OCI-LY3 (cell line): ENCODE results near the gene CAMK1D.

ENCODE experiments used
- EZH2phosphoT487 ChIP-seq: fragments of 200-600 bp; shearing (Covaris generic); IDR thresholded peaks from 2 replicates; pipeline ENCODE4 v1.6.1; 2018; ENCODE audit warnings: antibody characterized with exemption, mixed run types, low read depth
- TF ChIP-seq, protein P1 (sequence below): fragments of 200-600, 300-600 bp; sonication (generic); IDR thresholded peaks from 2 replicates; pipeline ENCODE4 v1.5.1; 2014; ENCODE audit warnings: antibody characterized with exemption, low read length, low read depth

DNA sequence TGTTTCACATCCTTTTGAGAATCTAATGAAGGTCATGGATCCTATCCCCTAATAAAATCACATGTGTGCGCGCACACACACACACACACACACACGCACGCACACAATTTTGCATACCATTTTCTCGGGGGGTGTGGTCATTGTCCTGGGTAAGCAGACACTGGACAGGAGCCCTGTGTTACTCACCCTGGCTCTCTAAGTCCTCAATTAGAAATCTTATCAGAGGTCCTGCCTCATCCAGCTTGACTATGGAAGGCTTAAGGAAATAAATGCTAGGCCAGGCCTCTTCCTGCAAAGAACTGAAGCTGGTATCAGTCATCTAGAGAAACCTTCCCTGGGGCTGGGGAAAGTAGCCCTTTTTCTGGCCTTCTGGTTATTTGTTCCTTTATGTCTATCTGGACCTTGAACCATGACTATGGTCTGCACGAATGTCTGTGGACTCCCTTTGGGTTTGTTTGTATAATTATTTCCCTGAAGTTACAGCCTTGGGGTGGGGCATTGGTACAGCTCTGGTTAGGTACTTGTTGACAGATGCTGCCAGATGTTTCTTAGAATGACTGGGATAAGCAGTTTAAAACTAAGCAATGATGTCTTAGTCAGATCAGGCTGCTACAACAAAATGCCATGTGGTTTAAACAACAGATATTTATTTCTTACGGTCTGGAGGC is 443.7 kb downstream of the CAMK1D start:
- TF ChIP-seq, protein P1, sequence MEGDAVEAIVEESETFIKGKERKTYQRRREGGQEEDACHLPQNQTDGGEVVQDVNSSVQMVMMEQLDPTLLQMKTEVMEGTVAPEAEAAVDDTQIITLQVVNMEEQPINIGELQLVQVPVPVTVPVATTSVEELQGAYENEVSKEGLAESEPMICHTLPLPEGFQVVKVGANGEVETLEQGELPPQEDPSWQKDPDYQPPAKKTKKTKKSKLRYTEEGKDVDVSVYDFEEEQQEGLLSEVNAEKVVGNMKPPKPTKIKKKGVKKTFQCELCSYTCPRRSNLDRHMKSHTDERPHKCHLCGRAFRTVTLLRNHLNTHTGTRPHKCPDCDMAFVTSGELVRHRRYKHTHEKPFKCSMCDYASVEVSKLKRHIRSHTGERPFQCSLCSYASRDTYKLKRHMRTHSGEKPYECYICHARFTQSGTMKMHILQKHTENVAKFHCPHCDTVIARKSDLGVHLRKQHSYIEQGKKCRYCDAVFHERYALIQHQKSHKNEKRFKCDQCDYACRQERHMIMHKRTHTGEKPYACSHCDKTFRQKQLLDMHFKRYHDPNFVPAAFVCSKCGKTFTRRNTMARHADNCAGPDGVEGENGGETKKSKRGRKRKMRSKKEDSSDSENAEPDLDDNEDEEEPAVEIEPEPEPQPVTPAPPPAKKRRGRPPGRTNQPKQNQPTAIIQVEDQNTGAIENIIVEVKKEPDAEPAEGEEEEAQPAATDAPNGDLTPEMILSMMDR, result no peak
- TF ChIP-seq EZH2phosphoT487, result no peak
